Left ventricle myocardium inferior (tissue), 1 donor: ENCODE results near the gene CRYL1. TPM values are rescaled to one million over a fixed set of nuclear protein-coding genes. Genes with fewer than 3 reads are reported as not detected.

Experiments used
- DNase-seq: peaks from one replicate; pipeline ENCODE4 v3.0.0-alpha.2; 2020
- H3K27ac ChIP-seq: fragments of 200-600 bp; replicated peaks from 2 replicates; pipeline ENCODE4 v1.8.0; 2021
- H3K27me3 ChIP-seq: fragments of 200-600 bp; 2 replicates; pipeline ENCODE4 v1.8.0; 2021; ENCODE audit warnings: low read depth
- H3K36me3 ChIP-seq: fragments of 200-600 bp; 2 replicates; pipeline ENCODE4 v1.8.0; 2021
- H3K4me1 ChIP-seq: fragments of 200-600 bp; 2 replicates; pipeline ENCODE4 v1.8.0; 2021
- H3K4me3 ChIP-seq: fragments of 200-600 bp; 2 replicates; pipeline ENCODE4 v1.8.0; 2021; ENCODE audit warnings: mild to moderate bottlenecking, moderate library complexity
- H3K9me3 ChIP-seq: fragments of 200-600 bp; replicated peaks from 2 replicates; pipeline ENCODE4 v1.8.0; 2021
- intact Hi-C: fragments of 100-400 bp; cut with micrococcal nuclease; formaldehyde crosslinking; loops from one replicate; pipeline ENCODE4 v1.11.0; 2022
- total RNA-seq: library from RNA; stranded (reverse); fragmentation: NEBNext Ultra II Directional; extraction: Animal tissue kit (Norgen Biotek cat#: 25700); gene quantifications from one replicate; pipeline ENCODE4 v1.2.1, GENCODE V29; 2021
- TF ChIP-seq, protein P1 (sequence below): fragments of 200-600 bp; IDR thresholded peaks from 2 replicates; pipeline ENCODE4 v1.8.0; 2021; ENCODE audit warnings: antibody characterized with exemption, mild to moderate bottlenecking, borderline replicate concordance
- donor health status: DM: no; HTN: yes; CAD: no; lungs with severe emphysema.

CRYL1 gene
- total RNA-seq, 1 donor from 2014 or later = 20.5 TPM

GRCh38 chr13:20394169-20394501 is 131.5 kb downstream of the CRYL1 start:
- Histone ChIP-seq H3K27me3 (no peaks in the 10 kb centered on the region), H3K4me1 (no peaks in the 10 kb centered on the region), H3K4me3 (no peak overlapping the region), H3K36me3 (no peaks in the 10 kb centered on the region), H3K27ac (no peak overlapping the region), H3K9me3 (no peaks in the 10 kb centered on the region)
- TF ChIP-seq, protein P1, sequence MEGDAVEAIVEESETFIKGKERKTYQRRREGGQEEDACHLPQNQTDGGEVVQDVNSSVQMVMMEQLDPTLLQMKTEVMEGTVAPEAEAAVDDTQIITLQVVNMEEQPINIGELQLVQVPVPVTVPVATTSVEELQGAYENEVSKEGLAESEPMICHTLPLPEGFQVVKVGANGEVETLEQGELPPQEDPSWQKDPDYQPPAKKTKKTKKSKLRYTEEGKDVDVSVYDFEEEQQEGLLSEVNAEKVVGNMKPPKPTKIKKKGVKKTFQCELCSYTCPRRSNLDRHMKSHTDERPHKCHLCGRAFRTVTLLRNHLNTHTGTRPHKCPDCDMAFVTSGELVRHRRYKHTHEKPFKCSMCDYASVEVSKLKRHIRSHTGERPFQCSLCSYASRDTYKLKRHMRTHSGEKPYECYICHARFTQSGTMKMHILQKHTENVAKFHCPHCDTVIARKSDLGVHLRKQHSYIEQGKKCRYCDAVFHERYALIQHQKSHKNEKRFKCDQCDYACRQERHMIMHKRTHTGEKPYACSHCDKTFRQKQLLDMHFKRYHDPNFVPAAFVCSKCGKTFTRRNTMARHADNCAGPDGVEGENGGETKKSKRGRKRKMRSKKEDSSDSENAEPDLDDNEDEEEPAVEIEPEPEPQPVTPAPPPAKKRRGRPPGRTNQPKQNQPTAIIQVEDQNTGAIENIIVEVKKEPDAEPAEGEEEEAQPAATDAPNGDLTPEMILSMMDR = no peak
- DNase-seq = no peak
- intact Hi-C loops = no loop called here

DNA sequence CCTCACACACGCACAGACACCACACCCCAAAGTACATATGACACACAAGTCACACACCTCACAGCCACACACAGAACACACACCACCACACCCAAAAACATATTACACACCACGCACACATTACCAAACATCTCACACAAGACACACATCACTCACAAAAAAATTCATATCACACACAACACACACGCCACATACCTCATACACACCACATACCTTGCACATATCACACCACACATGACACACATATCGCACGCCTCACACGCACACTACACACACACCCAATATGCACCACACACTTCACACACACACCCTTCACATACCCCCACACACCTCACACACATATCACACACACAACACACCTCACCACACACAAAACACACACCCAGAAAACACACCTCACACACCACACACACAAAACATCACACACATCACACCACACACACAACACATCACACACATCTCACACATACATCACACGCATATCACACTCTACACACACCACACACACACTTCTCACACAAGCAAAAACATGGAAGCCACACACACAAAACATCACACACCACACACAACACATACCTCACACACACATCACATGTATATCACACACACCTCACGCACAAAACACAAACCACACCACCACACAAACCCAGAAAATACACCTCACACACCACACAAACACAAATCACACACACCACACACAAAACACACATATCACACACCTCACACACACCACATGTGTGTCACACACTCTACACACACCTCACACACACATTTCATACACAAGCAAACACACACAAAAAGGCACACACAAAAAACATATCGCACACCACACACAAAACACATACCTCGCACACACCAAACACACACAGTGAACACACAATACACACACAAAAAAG is 132.1 kb downstream of the CRYL1 start:
- TF ChIP-seq, protein P1 = no peak
- Histone ChIP-seq H3K27ac (no peak overlapping the region), H3K4me3 (no peak overlapping the region), H3K36me3 (no peaks in the 10 kb centered on the region), H3K27me3 (no peaks in the 10 kb centered on the region), H3K9me3 (no peaks in the 10 kb centered on the region), H3K4me1 (no peaks in the 10 kb centered on the region)
- DNase-seq = no peak
- intact Hi-C loops = no loop called here

DNA sequence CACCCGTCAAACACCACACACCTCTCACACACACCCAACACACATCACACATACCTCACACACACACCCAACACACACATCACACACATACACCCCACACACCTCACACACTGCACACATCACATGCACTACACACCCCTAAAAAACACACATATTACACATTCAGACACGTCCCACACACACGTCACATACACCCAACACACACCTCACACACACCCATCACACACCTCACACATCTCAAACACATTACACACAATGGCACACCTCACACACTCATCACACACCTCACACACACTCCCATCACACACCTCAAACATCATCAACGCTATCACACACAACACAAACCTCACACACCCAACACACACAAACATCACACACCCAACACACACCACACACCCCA is 133.1 kb downstream of the CRYL1 start:
- TF ChIP-seq, protein P1 = no peak
- H3K27me3 ChIP-seq = no peaks in the 10 kb centered on the region
- no peaks in the 10 kb centered on the region for H3K9me3 ChIP-seq
- intact Hi-C loops = no loop called here
- no peaks in the 10 kb centered on the region for H3K4me1 ChIP-seq
- H3K27ac ChIP-seq = no peak overlapping the region
- no peak for DNase-seq
- H3K4me3 ChIP-seq = no peak overlapping the region
- no peaks in the 10 kb centered on the region for H3K36me3 ChIP-seq

- H3K36me3 ChIP-seq = no peaks in the 10 kb centered on the region
- TF ChIP-seq, protein P1 = no peak
- H3K9me3 ChIP-seq = no peaks in the 10 kb centered on the region
- no peak for DNase-seq
- intact Hi-C loops = no loop called here
- H3K27ac ChIP-seq = no peak overlapping the region
- no peaks in the 10 kb centered on the region for H3K4me1 ChIP-seq
- no peak overlapping the region for H3K4me3 ChIP-seq
- H3K27me3 ChIP-seq = no peaks in the 10 kb centered on the region
Measured at GRCh38 chr13:20391597-20392452, 133.8 kb downstream of the CRYL1 start.

DNA sequence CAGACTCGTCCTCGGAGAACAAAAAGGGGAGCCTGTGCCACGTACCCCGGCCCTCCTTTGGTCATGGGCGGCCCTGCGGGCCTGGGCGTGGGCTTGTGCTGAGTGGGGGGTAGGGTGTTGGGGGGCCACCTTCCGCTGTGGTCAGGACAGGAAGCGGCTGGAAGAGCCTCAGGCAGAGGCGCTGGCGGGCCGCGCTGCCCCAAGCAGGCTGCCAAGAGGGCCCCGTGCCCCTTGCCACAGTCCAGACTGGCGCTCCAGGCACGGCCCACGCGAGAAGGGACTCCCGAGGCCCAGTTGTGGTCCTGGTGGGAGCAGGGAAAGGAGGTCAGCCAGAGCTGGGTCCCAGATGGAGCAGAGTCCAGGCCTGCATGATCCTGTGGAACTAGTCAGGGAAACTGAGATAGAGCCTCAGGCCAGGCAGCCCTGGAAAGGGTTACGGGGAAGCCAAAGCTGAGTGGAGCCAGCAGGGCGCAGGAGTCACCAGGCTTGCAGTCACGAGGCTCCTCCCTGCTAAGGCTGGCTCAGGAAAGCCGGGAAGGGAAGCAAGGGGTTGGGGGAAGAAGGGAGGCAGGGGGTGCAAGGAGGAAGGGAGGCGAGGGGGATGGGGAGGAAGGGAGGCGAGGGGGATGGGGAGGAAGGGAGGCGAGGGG is 135.0 kb downstream of the CRYL1 start:
- H3K36me3 ChIP-seq = no peaks in the 10 kb centered on the region
- H3K27ac ChIP-seq = no peak overlapping the region
- intact Hi-C loops = no loop called here
- H3K9me3 ChIP-seq = no peaks in the 10 kb centered on the region
- DNase-seq = no peak
- TF ChIP-seq, protein P1 = no peak
- H3K27me3 ChIP-seq = no peaks in the 10 kb centered on the region
- H3K4me3 ChIP-seq = no peak overlapping the region
- no peaks in the 10 kb centered on the region for H3K4me1 ChIP-seq
